ENCODE measurements around the gene DRAP1.

Gene DRAP1

GRCh38 chr11:65906602-65907001 is 12.6 kb upstream of the DRAP1 start:
- DNase-seq = no peak

- no peak for DNase-seq
Measured at GRCh38 chr11:65907878-65908277, 11.3 kb upstream of the DRAP1 start.

DNA sequence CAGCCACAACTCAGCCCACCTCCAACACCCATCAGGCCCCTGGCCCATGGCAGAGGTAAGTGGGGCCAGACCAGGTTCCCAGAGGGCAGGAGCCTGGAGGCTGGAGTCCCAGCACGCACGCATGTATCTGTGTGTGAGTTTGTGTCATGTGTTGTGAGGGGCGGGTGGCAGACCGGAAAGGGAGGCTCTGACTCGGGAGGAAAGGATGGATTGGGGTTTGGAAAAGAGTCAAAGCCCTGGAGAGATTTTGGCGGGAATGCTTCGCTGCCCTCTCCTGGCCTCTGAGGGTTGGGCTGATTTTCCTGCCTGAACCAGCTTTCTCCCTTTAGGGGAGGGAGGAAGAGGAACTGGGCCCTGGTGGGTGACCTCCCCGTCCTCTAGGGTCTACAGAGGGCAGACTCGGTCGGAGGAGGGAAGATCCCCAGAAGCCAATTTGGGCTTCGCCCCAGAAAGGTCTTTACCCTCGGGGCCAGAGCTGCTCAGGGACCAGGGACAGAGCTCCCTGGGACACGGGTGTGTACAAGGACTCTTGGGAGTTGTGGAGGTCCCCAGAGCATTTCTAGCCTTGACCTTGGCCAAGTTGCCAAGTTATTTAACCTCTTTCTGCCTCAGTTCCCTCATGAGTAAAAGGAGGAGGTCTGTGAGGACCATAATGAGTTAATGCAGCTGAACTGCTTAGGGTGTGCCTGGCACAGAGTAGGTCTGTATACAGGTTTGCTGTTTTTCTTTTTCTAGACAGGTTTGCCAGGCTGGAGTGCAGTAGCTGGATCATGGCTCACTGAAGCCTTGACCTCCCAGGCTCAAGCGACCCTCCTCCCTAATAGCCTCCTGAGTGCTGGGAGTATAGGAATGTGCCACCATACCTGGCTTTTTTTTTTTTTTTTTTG is 7.3 kb upstream of the DRAP1 start:
- peak; percentile 35 for DNase-seq

DNA sequence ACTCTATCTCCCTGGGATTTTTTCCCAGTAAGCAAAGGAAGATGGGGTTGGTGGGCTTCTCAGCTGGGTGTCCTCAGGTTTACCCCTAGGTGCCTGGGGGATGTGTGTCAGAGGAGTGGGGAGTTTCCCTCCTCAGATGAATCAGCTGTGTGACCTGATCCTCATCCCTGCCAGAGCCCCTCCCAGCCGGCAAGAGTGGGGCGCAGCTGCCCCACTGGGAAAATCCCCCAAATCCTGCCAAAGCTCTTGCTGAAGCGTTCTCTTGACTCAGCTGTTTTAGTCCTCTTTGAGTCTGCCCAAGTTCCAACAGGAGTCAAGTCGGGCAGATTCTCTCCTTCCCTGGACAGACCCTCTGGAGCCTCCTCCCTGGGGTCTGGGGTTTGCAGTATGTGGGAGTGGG is 6.4 kb upstream of the DRAP1 start:
- DNase-seq = no peak

DNA sequence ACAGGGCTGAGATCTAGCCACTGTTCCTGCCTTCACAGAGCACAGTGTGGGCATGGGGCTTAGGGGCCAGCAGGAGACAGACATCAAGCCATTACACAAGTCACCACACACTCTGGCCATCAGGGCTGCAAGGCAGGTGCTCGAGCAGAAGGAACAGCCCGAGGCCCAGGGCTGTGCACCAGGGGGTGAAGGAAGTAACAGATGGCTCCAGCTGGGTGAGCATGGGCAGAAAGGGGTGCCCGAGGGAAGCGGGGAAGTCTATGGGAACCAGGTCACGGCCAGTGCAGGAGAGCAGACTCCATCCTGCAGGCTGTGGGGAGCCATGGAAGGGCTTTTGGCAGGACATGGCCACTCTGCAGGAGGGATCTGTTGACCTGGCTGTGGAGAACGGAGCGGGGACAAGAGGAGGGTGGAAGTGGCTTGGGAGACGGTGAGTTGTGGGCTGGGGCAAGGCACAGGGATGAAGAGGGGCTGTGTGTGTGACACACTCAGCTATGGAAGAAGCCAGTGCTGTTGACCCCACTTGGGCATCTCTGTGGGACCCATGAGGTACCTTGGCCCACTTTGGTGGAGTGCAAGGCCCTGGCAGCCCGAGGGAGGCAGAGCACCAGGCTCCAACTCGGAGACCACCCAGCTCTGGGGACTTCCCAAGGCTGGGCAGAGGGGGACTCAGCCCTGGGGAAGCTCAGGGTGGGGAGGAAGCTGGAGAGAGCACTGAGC is 4.0 kb upstream of the DRAP1 start:
- DNase-seq = no peak

- DNase-seq = no peak
Measured at GRCh38 chr11:65915821-65916251, 3.4 kb upstream of the DRAP1 start.

- DNase-seq = no peak
Measured at GRCh38 chr11:65916391-65916790, 2.8 kb upstream of the DRAP1 start.

- DNase-seq = no peak
Measured at GRCh38 chr11:65917077-65917433, 2.2 kb upstream of the DRAP1 start.

DNA sequence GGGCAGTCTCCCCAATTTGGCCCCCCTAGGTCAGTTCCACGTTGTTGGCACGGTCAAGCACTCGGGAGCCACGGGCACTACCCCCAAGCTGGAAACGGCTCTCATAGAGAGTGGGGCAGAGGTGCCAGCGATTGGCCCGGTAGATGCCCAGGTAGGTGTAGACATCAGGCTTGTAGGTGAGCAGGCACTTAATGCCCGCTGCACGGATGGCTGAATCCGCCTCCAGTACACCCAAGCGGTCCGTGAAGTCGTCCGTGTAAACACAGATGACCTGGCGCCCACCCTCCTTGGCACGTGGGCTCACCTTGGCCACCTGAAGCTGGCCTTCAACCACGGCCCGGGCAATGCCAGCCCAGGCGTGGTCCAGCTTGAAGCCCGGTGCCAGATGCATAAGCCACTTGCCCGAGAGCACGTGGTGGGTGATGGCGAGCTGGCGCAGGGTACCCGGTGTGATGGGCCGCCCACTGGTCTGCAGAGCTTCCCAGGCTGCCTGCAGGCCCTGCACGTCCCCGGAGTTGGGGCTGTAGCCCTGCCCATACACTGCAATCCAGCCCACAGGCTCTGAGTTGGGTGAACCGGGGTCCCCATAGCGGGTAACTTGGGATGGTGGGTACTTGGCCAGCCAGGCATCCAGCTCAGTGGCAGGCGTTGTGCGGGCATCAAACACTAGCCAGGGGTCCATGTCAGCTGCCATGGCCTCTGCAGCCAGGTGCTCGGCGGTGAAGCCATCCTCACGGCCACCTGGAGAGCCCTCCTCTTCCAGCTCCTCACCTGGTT is 1.6 kb upstream of the DRAP1 start:
- no peak for DNase-seq

DNA sequence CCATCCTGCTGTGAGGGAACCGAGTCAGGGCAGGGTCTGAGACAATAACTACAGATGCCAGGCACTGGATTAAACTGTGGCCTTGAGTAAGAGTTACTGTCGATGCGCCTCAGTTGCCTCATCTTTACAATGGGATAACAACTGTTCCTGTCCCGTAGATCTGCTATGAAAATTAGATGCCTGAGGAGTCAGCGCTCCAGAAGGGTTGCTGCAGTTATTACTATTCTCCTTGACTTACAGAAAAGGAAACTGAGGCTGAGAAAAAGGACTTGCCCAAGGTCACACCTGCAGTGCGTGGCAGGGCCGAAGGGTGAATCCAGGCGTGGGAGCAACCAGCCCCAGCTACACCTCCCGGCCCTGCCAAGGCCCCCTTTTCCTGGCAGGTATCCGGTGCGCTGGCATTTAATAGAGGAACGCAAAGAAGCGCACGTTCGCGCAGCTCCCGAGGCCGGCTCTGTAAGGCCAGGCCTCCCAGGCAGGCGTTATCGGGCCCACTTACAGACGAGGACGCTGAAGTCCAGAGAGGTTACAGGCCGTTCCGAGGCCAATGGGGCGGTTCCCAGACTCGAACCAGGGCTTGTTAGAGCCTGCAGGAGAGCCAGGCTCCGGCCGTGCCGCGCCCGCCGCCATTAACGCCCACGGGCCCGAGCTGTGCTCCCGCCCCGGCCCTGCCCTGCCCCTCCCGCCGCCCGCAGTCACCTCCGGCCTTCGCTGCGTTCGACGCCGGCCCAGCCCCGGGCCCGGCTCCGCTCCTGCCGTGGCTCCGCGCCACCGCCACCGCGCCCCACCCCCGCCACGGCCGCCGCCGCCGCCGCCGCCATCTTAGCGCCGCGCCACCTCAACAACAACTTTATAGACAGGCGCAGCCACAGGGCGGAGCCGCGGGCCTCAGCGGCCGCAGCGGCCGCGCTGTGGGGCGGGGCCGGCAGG is 750 bp upstream of the DRAP1 start, which contains the start of gene C11orf68:
TSS of gene C11orf68 (minus strand) at position 852 of the 930 bp plus-strand sequence. CDS start at position 821, 31 bp downstream.
- peak; percentile 38 for DNase-seq

DNA sequence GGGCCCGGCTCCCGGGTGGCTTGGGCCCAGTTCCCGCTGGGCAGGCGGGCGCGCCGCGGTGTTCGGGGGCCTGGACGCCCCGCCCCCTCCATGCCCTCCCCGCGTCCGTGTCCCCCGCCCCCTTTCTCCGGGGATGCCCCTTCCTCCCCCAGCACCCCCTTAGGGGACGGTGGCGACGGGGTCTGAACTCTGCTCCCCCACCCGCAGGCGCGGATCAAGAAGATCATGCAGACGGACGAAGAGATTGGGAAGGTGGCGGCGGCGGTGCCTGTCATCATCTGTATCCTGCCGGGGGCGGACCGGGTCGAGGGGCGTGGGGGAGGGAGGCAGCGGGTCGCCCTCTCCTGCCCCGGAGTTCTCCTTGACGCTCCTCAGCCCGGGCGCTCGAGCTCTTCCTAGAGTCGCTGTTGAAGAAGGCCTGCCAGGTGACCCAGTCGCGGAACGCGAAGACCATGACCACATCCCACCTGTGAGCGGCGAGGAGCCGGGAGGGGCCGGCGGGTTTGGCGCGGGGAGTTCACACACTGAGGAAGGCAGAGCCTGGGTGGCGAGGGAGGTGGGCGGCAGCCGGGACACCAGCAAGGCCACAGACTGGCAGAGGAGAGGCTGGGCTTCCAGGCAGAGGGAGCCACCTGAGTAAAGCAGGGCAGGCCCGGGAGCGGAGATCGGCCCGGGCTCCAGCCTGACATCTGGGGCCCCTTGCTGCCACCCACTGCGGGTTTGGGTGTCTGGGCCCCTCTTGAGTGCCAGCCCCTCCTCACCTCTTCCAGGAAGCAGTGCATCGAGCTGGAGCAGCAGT is 546 bp downstream of the DRAP1 start:
- DNase-seq = peak; percentile 12

DNA sequence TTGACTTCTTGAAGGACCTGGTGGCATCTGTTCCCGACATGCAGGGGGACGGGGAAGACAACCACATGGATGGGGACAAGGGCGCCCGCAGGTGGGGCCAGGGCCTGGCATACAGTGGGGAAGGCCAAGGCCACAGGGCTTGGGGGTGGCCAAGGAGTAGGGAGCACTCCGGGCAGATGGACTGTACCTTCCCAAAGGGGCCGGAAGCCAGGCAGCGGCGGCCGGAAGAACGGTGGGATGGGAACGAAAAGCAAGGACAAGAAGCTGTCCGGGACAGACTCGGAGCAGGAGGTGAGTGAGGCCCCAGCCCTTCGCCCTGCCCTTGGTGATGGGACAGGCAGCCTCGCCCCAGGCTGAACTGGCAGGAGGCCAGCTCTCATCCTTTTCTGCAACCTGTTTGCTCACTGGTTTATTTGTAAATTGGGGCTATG is 1.2 kb downstream of the DRAP1 start:
- DNase-seq = no peak

DNA sequence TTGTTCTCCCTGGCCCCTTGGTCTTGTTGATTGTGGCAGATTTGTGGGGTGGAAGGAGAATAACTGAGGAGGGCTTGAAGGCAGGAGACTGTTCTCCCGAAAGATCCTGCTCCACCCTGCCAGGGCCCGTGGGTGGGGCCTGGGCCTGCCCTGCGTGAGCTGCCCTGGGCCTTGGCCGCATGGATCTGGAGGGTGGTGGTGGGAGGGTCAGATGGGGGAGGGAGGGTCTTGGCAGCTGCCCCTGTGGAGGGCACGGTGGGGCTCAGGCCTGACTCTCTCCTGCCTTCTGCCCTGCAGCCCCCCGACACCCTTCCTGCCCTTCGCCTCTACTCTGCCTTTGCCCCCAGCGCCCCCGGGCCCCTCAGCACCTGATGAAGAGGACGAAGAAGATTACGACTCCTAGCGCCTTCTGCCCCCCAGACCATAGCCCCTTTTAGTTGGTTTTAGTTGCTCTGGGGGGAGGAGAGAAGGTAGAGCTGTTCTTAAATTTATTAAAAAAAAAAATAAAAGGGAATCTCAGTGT is 1.9 kb downstream of the DRAP1 start:
- no peak for DNase-seq

DNA sequence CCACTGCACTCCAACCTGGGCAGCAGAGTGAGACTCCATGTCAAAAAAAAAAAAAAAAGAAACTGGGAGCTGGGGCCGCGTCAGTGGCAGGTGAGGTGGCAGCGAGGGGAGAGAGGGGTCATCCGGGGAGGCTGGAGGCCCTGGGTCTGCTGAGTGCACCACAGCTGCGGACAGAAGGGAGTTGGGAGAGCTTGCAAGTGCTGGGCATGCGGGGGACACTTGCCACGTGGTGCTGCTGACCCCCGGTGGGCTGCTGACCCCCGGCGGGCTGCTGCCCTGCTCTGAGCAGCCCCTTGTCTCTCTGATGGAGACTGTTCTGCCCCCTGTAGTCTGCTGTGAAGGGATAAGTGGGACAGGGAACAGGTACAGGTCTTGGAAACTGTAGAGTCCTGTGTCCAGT is 2.6 kb downstream of the DRAP1 start:
- no peak for DNase-seq

- DNase-seq = no peak
Measured at GRCh38 chr11:65922565-65922964, 3.3 kb downstream of the DRAP1 start.

- no peak for DNase-seq
Measured at GRCh38 chr11:65925397-65925796, 6.2 kb downstream of the DRAP1 start.

GRCh38 chr11:65927904-65928397 is 8.7 kb downstream of the DRAP1 start:
- no peak for DNase-seq

DNA sequence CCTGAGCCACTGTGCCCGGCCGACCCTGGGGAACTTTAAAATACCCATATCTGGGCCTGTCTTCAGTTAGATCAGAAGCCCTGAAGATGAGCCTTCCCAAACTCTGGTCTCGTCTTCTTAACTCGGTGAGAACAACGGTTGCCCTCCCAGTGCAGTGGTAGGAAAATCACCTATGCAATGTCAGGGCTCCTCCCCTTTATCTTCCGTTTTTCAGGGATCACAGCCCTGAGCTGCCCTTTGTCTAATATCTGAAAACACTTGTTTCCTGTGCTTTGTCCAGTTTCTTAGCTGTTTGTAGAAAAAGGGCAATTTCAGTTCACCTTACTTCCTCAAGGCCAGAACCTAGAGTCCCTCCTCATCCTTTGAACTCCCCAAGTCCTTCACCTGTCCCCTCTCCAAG is 9.4 kb downstream of the DRAP1 start:
- DNase-seq = no peak

DNA sequence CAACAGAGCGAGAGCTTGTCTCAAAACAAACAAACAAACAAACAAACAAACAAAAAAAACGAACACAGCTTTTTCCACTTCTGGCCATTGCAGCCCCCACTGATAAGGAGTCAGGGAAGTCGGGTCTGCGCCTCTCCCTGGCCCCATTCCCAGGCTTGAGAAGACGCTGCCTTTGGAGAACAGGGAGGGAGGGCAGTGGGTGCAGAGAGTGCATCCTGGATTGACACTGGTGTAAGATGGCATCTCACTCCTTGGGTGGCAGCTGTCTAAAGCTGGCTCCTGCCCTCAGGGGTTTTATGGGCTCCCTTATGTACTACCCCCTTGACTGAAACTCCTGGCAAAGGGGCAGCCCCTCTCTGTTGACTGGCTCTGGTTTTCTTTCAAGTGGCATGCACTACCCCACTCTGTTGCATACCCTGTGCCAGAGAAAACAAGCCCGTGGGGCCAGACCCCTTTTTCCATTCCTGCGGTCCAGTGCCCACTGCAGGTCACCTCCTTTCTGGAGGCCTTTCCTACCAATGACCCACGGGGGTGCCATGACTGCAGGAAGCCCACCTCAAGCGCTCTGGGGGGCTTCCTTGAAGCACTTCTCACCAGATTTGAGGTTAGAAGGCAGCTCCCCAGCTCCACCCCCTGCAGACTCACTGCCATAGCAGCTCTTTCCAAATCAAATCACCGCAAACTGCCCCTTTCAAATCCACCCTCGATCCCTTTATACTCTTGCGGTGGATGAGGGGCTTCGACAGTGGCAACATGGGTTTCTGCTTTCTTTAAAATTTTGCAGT is 12.7 kb downstream of the DRAP1 start:
- DNase-seq = no peak

DNA sequence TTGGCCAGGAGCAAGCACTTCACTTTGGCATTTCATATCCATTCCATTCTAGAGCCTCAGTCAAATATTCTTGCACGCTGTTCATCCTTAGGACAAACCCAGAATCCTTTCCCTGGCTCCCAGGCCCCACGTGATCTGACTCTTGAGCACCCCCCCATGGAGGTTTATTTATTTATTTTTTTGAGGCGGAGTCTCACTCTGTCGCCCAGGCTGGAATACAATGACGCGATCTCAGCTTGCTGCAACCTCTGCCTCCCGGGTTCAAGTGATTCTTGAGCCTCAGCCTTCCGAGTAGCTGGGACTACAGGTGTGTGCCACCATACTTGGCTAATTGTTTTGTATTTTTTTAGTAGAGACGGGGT is 13.3 kb downstream of the DRAP1 start:
- no peak for DNase-seq
